Osteocyte (in vitro differentiated cells): Measurements from ENCODE around the gene NUDC. TPM values are rescaled to one million over a fixed set of nuclear protein-coding genes. Genes with fewer than 3 reads are reported as not detected.

Source experiments
- DNase-seq: peaks from one replicate; pipeline ENCODE4 v3.0.0; 2021; ENCODE audit warnings: mixed read lengths; ENCODE audit not compliant: unreplicated experiment; ENCODE audit errors: extremely low spot score
- H3K27ac Mint-ChIP-seq: one replicate; pipeline ENCODE4 v1.8.0; 2021; ENCODE audit warnings: mild to moderate bottlenecking, mixed read lengths; ENCODE audit not compliant: unreplicated experiment
- H3K27me3 Mint-ChIP-seq: one replicate; pipeline ENCODE4 v1.8.0; 2021; ENCODE audit warnings: mixed read lengths; ENCODE audit not compliant: unreplicated experiment
- H3K36me3 Mint-ChIP-seq: one replicate; pipeline ENCODE4 v1.8.0; 2021; ENCODE audit warnings: mixed read lengths; ENCODE audit not compliant: unreplicated experiment
- H3K4me1 Mint-ChIP-seq: one replicate; pipeline ENCODE4 v1.8.0; 2021; ENCODE audit warnings: mixed read lengths; ENCODE audit not compliant: unreplicated experiment
- H3K4me3 Mint-ChIP-seq: one replicate; pipeline ENCODE4 v1.8.0; 2021; ENCODE audit warnings: mild to moderate bottlenecking, moderate library complexity, mixed read lengths; ENCODE audit not compliant: unreplicated experiment
- H3K9me3 Mint-ChIP-seq: one replicate; pipeline ENCODE4 v1.8.0; 2021; ENCODE audit warnings: mixed read lengths; ENCODE audit not compliant: unreplicated experiment
- total RNA-seq: library from RNA; stranded (reverse); gene quantifications from 2 replicates; pipeline ENCODE4 v1.2.1, GENCODE V29; 2021
- TF ChIP-seq, protein P1 (sequence below): fragments of 200-600 bp; sonication (generic); IDR thresholded peaks from 2 replicates; pipeline ENCODE4 v1.5.0; 2021; ENCODE audit warnings: antibody characterized with exemption, mild to moderate bottlenecking, moderate library complexity

NUDC gene
- total RNA-seq, 1 donor from 2014 or later, result 54.3 TPM

- Mint-ChIP-seq H3K4me1 (peaks cover 10% of the 10 kb centered on the region), H3K9me3 (no peaks in the 10 kb centered on the region), H3K4me3 (no peak overlapping the region), H3K27ac (no peak overlapping the region), H3K36me3 (no peaks in the 10 kb centered on the region), H3K27me3 (no peaks in the 10 kb centered on the region)
- TF ChIP-seq, protein P1, sequence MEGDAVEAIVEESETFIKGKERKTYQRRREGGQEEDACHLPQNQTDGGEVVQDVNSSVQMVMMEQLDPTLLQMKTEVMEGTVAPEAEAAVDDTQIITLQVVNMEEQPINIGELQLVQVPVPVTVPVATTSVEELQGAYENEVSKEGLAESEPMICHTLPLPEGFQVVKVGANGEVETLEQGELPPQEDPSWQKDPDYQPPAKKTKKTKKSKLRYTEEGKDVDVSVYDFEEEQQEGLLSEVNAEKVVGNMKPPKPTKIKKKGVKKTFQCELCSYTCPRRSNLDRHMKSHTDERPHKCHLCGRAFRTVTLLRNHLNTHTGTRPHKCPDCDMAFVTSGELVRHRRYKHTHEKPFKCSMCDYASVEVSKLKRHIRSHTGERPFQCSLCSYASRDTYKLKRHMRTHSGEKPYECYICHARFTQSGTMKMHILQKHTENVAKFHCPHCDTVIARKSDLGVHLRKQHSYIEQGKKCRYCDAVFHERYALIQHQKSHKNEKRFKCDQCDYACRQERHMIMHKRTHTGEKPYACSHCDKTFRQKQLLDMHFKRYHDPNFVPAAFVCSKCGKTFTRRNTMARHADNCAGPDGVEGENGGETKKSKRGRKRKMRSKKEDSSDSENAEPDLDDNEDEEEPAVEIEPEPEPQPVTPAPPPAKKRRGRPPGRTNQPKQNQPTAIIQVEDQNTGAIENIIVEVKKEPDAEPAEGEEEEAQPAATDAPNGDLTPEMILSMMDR, result no peak
- DNase-seq, result no peak
These were observed 55.3 kb downstream of the NUDC start for GRCh38 chr1:26976621-26977510.

GRCh38 chr1:26978901-26979300 lies 57.4 kb downstream of the NUDC start:
- no peaks in the 10 kb centered on the region for H3K36me3 Mint-ChIP-seq
- TF ChIP-seq, protein P1, result no peak
- H3K9me3 Mint-ChIP-seq, result no peaks in the 10 kb centered on the region
- H3K4me3 Mint-ChIP-seq, result no peak overlapping the region
- no peak overlapping the region for H3K27ac Mint-ChIP-seq
- H3K27me3 Mint-ChIP-seq, result peaks cover 6% of the 10 kb centered on the region
- no peaks in the 10 kb centered on the region for H3K4me1 Mint-ChIP-seq
- DNase-seq, result no peak

GRCh38 chr1:26981146-26981846 lies 59.8 kb downstream of the NUDC start:
- H3K4me3 Mint-ChIP-seq, result no peak overlapping the region

DNA sequence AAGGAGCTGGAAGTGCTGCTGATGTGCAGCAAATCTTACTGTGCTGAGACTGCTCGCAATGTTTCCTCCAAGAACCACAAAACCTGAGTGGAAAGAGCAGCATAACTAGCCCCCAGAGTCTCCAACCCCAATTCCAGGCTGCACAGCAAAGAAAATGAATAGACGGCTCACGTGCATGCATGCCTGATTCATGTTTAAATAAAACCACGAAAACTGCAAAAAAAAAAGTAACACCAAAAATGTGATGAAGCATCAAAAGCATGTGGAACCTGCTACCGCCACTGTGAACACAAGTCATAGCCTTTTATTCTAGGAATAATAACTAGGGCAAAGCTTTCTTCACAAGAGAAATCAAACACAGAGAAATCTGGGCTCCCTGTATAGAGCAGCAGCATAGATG lies 62.3 kb downstream of the NUDC start:
- TF ChIP-seq, protein P1, result no peak
- H3K36me3 Mint-ChIP-seq, result no peaks in the 10 kb centered on the region
- H3K27me3 Mint-ChIP-seq, result peaks cover 30% of the 10 kb centered on the region
- H3K27ac Mint-ChIP-seq, result no peak overlapping the region
- H3K4me1 Mint-ChIP-seq, result no peaks in the 10 kb centered on the region
- no peak overlapping the region for H3K4me3 Mint-ChIP-seq
- H3K9me3 Mint-ChIP-seq, result no peaks in the 10 kb centered on the region
- no peak for DNase-seq

More at GRCh38 chr1:26981146-26981846, 59.8 kb downstream of the NUDC start:
- Mint-ChIP-seq H3K4me1 (no peaks in the 10 kb centered on the region), H3K27ac (no peak overlapping the region), H3K36me3 (no peaks in the 10 kb centered on the region), H3K27me3 (peaks cover 21% of the 10 kb centered on the region), H3K9me3 (no peaks in the 10 kb centered on the region)
- TF ChIP-seq, protein P1, result no peak
- DNase-seq, result no peak

DNA sequence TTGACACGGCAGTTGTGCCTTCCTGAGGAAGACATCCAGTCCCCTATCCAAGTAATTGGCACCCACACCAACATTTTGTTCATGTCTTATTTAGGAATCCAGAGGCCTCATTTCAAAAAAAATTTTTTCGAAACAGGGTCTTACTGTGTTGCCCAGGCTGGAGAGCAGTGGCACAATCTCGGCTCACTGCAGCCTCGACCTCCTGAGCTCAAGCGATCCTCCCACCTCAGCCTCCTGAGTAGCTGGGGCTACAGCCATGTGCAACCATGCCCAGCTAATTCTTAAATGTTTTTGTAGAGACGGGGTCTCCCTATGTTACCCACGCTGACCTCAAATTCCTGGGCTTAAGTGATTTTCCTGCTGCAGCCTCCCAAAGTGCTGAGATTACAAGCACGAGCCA lies 62.7 kb downstream of the NUDC start:
- H3K4me3 Mint-ChIP-seq, result no peak overlapping the region
- H3K4me1 Mint-ChIP-seq, result no peaks in the 10 kb centered on the region
- peaks cover 30% of the 10 kb centered on the region for H3K27me3 Mint-ChIP-seq

More for the DNA sequence above, 62.7 kb downstream of the NUDC start:
- Mint-ChIP-seq H3K36me3 (no peaks in the 10 kb centered on the region), H3K27ac (no peak overlapping the region), H3K9me3 (no peaks in the 10 kb centered on the region)
- DNase-seq, result no peak
- TF ChIP-seq, protein P1, result no peak
